ENCODE measurements around the gene LANCL1. TPM values are rescaled to one million over a fixed set of nuclear protein-coding genes. Genes with fewer than 3 reads are reported as not detected.

Gene LANCL1
- polyA plus RNA-seq, 1 donor from 2014 or later: 76.7 TPM

- Histone ChIP-seq H2AFZ (ENCODE audit: low read depth, low read length) (no peak overlapping the region), H3K9me3 (ENCODE audit: low read length) (no peaks in the 10 kb centered on the region), H3K9me2 (ENCODE audit: insufficient read depth, low read length) (no peaks in the 10 kb centered on the region), H3F3A (ENCODE audit: insufficient read depth, low read length, poor library complexity, severe bottlenecking) (no peaks in the 10 kb centered on the region), H3K9ac (ENCODE audit: low read length) (no peak overlapping the region), H3K4me2 (ENCODE audit: low read length) (no peak overlapping the region), H3K36me3 (ENCODE audit: insufficient read depth, low read length) (no peaks in the 10 kb centered on the region), H3K27ac (ENCODE audit: low read length) (no peak overlapping the region), H3K27me3 (ENCODE audit: insufficient read depth, low read depth, low read length) (no peaks in the 10 kb centered on the region), H3K4me3 (ENCODE audit: low read length) (no peak overlapping the region), H4K20me1 (ENCODE audit: insufficient read depth) (no peaks in the 10 kb centered on the region), H3K79me2 (replicated peaks; ENCODE audit: insufficient read depth, low read length) (no peaks in the 10 kb centered on the region)
- TF ChIP-seq SMC3 (conservative IDR thresholded peaks at IDR 0.05; ENCODE audit: poor library complexity) (no peak), EP300 (conservative IDR thresholded peaks at IDR 0.05; ENCODE audit: poor library complexity, severe bottlenecking) (no peak), EZH2 (IDR thresholded peaks at IDR 0.05; ENCODE audit: borderline replicate concordance, insufficient read depth, low read length, poor library complexity, severe bottlenecking) (no peak), RAD21 (conservative IDR thresholded peaks at IDR 0.05) (no peak), POLR2AphosphoS5 (IDR thresholded peaks at IDR 0.05) (no peak), CTCF (IDR thresholded peaks at IDR 0.05; ENCODE audit: poor library complexity, severe bottlenecking) (no peak), REST (IDR thresholded peaks at IDR 0.05; ENCODE audit: borderline replicate concordance) (no peak), TAF1 (IDR thresholded peaks at IDR 0.05; ENCODE audit: low read depth) (no peak), MXI1 (conservative IDR thresholded peaks at IDR 0.05; ENCODE audit: poor library complexity, severe bottlenecking) (no peak)
Measured at GRCh38 chr2:210392469-210392881, 84.1 kb downstream of the LANCL1 start.

- H2AFZ ChIP-seq (ENCODE audit: low read depth, low read length): no peak overlapping the region
- TF ChIP-seq REST (IDR thresholded peaks at IDR 0.05; ENCODE audit: borderline replicate concordance): no peak
- TF ChIP-seq RAD21 (conservative IDR thresholded peaks at IDR 0.05): no peak
- no peak for TF ChIP-seq SMC3 (conservative IDR thresholded peaks at IDR 0.05; ENCODE audit: poor library complexity)
- TF ChIP-seq MXI1 (conservative IDR thresholded peaks at IDR 0.05; ENCODE audit: poor library complexity, severe bottlenecking): no peak
- no peak for TF ChIP-seq EP300 (conservative IDR thresholded peaks at IDR 0.05; ENCODE audit: poor library complexity, severe bottlenecking)
- TF ChIP-seq TAF1 (IDR thresholded peaks at IDR 0.05; ENCODE audit: low read depth): no peak
- no peak for TF ChIP-seq EZH2 (IDR thresholded peaks at IDR 0.05; ENCODE audit: borderline replicate concordance, insufficient read depth, low read length, poor library complexity, severe bottlenecking)
- TF ChIP-seq CTCF (IDR thresholded peaks at IDR 0.05; ENCODE audit: poor library complexity, severe bottlenecking): no peak
- TF ChIP-seq POLR2AphosphoS5 (IDR thresholded peaks at IDR 0.05): no peak
- no peaks in the 10 kb centered on the region for H3K36me3 ChIP-seq (ENCODE audit: insufficient read depth, low read length)
- H4K20me1 ChIP-seq (ENCODE audit: insufficient read depth): no peaks in the 10 kb centered on the region
- no peak overlapping the region for H3K27ac ChIP-seq (ENCODE audit: low read length)
- H3K9ac ChIP-seq (ENCODE audit: low read length): no peak overlapping the region
- H3K9me3 ChIP-seq (ENCODE audit: low read length): no peaks in the 10 kb centered on the region
- H3K9me2 ChIP-seq (ENCODE audit: insufficient read depth, low read length): no peaks in the 10 kb centered on the region
- H3F3A ChIP-seq (ENCODE audit: insufficient read depth, low read length, poor library complexity, severe bottlenecking): no peaks in the 10 kb centered on the region
- no peak overlapping the region for H3K4me2 ChIP-seq (ENCODE audit: low read length)
- H3K79me2 ChIP-seq (replicated peaks; ENCODE audit: insufficient read depth, low read length): no peaks in the 10 kb centered on the region
- H3K4me3 ChIP-seq (ENCODE audit: low read length): no peak overlapping the region
- H3K27me3 ChIP-seq (ENCODE audit: insufficient read depth, low read depth, low read length): no peaks in the 10 kb centered on the region
Measured at GRCh38 chr2:210389856-210390255, 86.7 kb downstream of the LANCL1 start.
